C1 segment of cervical spinal cord (tissue), 14 donors: ENCODE measurements around the gene LAMTOR1.
"Not testable (repeated sequence)": the region's sequence is repeated elsewhere in the genome, so short reads cannot be mapped to it uniquely, and the experiment has no call there.

ENCODE experiments used
- DNase-seq, 14 donors: peaks; one replicate each; lab custom pipeline; 2025; lab: John Stamatoyannopoulos, UW

LAMTOR1 gene

GRCh38 chr11:72102946-72103753 lies at the start of gene LAMTOR1:
Gene LAMTOR1, minus strand, starts transcription at chr11:72103297. Its CDS starts 73 bp downstream, at chr11:72103224.
- peak; percentile 88 to 100 (median 98) for DNase-seq

GRCh38 chr11:72150882-72151281 lies 47.8 kb upstream of the LAMTOR1 start:
- DNase-seq: no peak

- no peak for DNase-seq
These were observed 43.5 kb upstream of the LAMTOR1 start for GRCh38 chr11:72146625-72147024.

GRCh38 chr11:72144807-72145565 lies 41.9 kb upstream of the LAMTOR1 start:
- no peak for DNase-seq

GRCh38 chr11:72142543-72142942 lies 39.4 kb upstream of the LAMTOR1 start:
- not testable (repeated sequence) for DNase-seq

- peak in 1 of 14 donors; percentile 10 for DNase-seq
These were observed 39.0 kb upstream of the LAMTOR1 start for GRCh38 chr11:72142086-72142485.

- no peak for DNase-seq
These were observed 38.0 kb upstream of the LAMTOR1 start for GRCh38 chr11:72141066-72141465.

- DNase-seq: no peak
These were observed 37.6 kb upstream of the LAMTOR1 start for GRCh38 chr11:72140661-72141060.

- DNase-seq: no peak
These were observed 36.4 kb upstream of the LAMTOR1 start for GRCh38 chr11:72139500-72139899.

GRCh38 chr11:72138821-72139390 lies 35.8 kb upstream of the LAMTOR1 start:
- DNase-seq: no peak

- no peak for DNase-seq
These were observed 33.7 kb upstream of the LAMTOR1 start for GRCh38 chr11:72136684-72137262.

GRCh38 chr11:72135891-72136683 lies 33.0 kb upstream of the LAMTOR1 start:
- no peak for DNase-seq

GRCh38 chr11:72135473-72135872 lies 32.4 kb upstream of the LAMTOR1 start, which contains the start of gene FOLR3:
Gene FOLR3, plus strand, starts transcription at chr11:72135725. Its CDS starts 228 bp downstream, at chr11:72135953.
- not testable (repeated sequence) for DNase-seq

GRCh38 chr11:72132646-72133045 lies 29.5 kb upstream of the LAMTOR1 start:
- no peak for DNase-seq

- DNase-seq: no peak
These were observed 26.3 kb upstream of the LAMTOR1 start for GRCh38 chr11:72129381-72129780.

GRCh38 chr11:72127923-72128322 lies 24.8 kb upstream of the LAMTOR1 start:
- DNase-seq: no peak

GRCh38 chr11:72125956-72126355 lies 22.9 kb upstream of the LAMTOR1 start:
- DNase-seq: no peak

GRCh38 chr11:72124046-72124445 lies 20.9 kb upstream of the LAMTOR1 start:
- DNase-seq: no peak

GRCh38 chr11:72123117-72123653 lies 20.1 kb upstream of the LAMTOR1 start:
- DNase-seq: no peak

- no peak for DNase-seq
These were observed 19.5 kb upstream of the LAMTOR1 start for GRCh38 chr11:72122607-72123006.

GRCh38 chr11:72120930-72121329 lies 17.8 kb upstream of the LAMTOR1 start:
- no peak for DNase-seq
